Measurements from ENCODE around the gene TMTC2.

DNA sequence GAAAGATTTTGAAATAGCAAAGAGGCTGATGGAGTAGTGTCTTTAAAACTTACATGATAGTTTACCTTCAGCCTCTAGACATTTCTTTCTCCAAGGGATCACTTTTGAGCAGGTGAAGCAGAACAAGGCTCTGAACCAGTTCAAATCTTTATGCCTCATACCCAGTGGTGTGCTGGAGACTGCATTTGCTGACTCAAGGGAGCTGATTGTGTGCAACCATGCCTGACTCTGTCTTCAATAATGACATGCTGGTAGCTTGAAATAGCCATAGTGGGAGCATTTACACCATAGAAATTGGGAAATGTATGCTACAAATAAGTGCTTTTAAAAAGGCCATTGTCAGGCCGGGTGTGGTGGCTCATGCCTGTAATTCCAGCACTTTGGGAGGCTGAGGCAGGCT, 482.0 kb downstream of the TMTC2 start:
- TF ChIP-seq, protein P1, sequence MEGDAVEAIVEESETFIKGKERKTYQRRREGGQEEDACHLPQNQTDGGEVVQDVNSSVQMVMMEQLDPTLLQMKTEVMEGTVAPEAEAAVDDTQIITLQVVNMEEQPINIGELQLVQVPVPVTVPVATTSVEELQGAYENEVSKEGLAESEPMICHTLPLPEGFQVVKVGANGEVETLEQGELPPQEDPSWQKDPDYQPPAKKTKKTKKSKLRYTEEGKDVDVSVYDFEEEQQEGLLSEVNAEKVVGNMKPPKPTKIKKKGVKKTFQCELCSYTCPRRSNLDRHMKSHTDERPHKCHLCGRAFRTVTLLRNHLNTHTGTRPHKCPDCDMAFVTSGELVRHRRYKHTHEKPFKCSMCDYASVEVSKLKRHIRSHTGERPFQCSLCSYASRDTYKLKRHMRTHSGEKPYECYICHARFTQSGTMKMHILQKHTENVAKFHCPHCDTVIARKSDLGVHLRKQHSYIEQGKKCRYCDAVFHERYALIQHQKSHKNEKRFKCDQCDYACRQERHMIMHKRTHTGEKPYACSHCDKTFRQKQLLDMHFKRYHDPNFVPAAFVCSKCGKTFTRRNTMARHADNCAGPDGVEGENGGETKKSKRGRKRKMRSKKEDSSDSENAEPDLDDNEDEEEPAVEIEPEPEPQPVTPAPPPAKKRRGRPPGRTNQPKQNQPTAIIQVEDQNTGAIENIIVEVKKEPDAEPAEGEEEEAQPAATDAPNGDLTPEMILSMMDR (IDR thresholded peaks at IDR 0.05) = no peak
- TF ChIP-seq EP300 (IDR thresholded peaks at IDR 0.05) = no peak

All from tibial nerve (tissue), 4 donors.